CD4-positive, alpha-beta memory T cell (primary cell): ENCODE results near the gene GARIN3. TPM values are rescaled to one million over a fixed set of nuclear protein-coding genes. Genes with fewer than 3 reads are reported as not detected.
A peak's percentile ranks its signal among the peaks of the same experiment; 100 is the strongest.

Experiments used
- CTCF ChIA-PET: fragments of 350-600 bp; sonication (Branson Sonifier 250); formaldehyde crosslinking; loops from one replicate; lab custom pipeline; 2021; ENCODE audit warnings: inconsistent platforms; ENCODE audit not compliant: partially characterized antibody; lab: Charles Lee
- POLR2A ChIA-PET: fragments of 350-600 bp; sonication (Branson Sonifier 250); formaldehyde crosslinking; loops from one replicate; lab custom pipeline; 2021; ENCODE audit not compliant: partially characterized antibody; lab: Charles Lee
- DNase-seq, 5 donors: peaks; one replicate each; pipeline versions ENCODE4 v3.0.0 to v3.0.0-alpha.2; 2020 to 2022; ENCODE audit warnings: mixed read lengths in 1 of 5
- H3K27ac ChIP-seq: one replicate; pipeline ENCODE4 v1.7.0; 2013; ENCODE audit warnings: low read depth, low read length
- H3K27me3 ChIP-seq: 2 replicates; pipeline ENCODE4 v1.7.0; 2013; ENCODE audit warnings: mild to moderate bottlenecking, low read length, moderate library complexity; ENCODE audit not compliant: insufficient read depth
- H3K36me3 ChIP-seq: 2 replicates; pipeline ENCODE4 v1.7.0; 2013; ENCODE audit warnings: mild to moderate bottlenecking, low read length, moderate library complexity; ENCODE audit not compliant: insufficient read depth
- H3K4me1 ChIP-seq: 2 replicates; pipeline ENCODE4 v1.7.0; 2013; ENCODE audit warnings: mild to moderate bottlenecking, low read length, moderate library complexity; ENCODE audit not compliant: insufficient read depth
- H3K4me3 ChIP-seq, 2 donors: one replicate each; pipeline ENCODE4 v1.7.0; 2013; ENCODE audit warnings: low read length in 2 of 2, mild to moderate bottlenecking in 1 of 2
- H3K9me3 ChIP-seq, 2 donors: one replicate each; pipeline ENCODE4 v1.7.0; 2013; ENCODE audit warnings: low read length in 2 of 2, control low read depth in 1 of 2; ENCODE audit not compliant: control insufficient read depth in 1 of 2
- H3K27ac Mint-ChIP-seq, 7 donors: one replicate each; pipeline ENCODE4 v1.8.0; 2020 to 2021; ENCODE audit warnings: mixed read lengths in 7 of 7, mild to moderate bottlenecking in 6 of 7, inconsistent platforms in 3 of 7, moderate library complexity in 3 of 7
- H3K27me3 Mint-ChIP-seq, 2 donors: one replicate each; pipeline ENCODE4 v1.8.0; 2020 to 2021; ENCODE audit warnings: mixed read lengths in 2 of 2
- H3K36me3 Mint-ChIP-seq, 2 donors: one replicate each; pipeline ENCODE4 v1.8.0; 2020 to 2021; ENCODE audit warnings: mixed read lengths in 2 of 2, inconsistent platforms in 1 of 2, mild to moderate bottlenecking in 1 of 2
- H3K4me1 Mint-ChIP-seq, 4 donors: one replicate each; pipeline ENCODE4 v1.8.0; 2020 to 2021; ENCODE audit warnings: mixed read lengths in 4 of 4, mild to moderate bottlenecking in 1 of 4
- H3K4me3 Mint-ChIP-seq, 8 donors: one replicate each; pipeline ENCODE4 v1.8.0; 2020 to 2021; ENCODE audit warnings: mixed read lengths in 8 of 8, mild to moderate bottlenecking in 7 of 8, moderate library complexity in 6 of 8, inconsistent platforms in 3 of 8
- H3K9me3 Mint-ChIP-seq, 8 donors: one replicate each; pipeline ENCODE4 v1.8.0; 2020 to 2021; ENCODE audit warnings: mixed read lengths in 8 of 8, mild to moderate bottlenecking in 5 of 8, inconsistent platforms in 3 of 8, moderate library complexity in 1 of 8
- intact Hi-C: fragments of 100-400 bp; cut with micrococcal nuclease; formaldehyde crosslinking; loops from one replicate; pipeline ENCODE4 v1.15.1; 2023
- polyA plus RNA-seq, 2 donors: library from polyadenylated mRNA; unstranded; fragments of 300-500 nt; fragmentation: Illumina TruSeq; gene quantifications; one replicate each; pipeline ENCODE4 v1.2.3, GENCODE V29; 2021
- total RNA-seq, 2 experiments: library from RNA; stranded (reverse); gene quantifications; one replicate each; pipeline ENCODE4 v1.2.3, GENCODE V29; 2021

The GARIN3 gene
- total and polyA plus RNA-seq, 4 experiments from 2014 or later, result not detected

DNA sequence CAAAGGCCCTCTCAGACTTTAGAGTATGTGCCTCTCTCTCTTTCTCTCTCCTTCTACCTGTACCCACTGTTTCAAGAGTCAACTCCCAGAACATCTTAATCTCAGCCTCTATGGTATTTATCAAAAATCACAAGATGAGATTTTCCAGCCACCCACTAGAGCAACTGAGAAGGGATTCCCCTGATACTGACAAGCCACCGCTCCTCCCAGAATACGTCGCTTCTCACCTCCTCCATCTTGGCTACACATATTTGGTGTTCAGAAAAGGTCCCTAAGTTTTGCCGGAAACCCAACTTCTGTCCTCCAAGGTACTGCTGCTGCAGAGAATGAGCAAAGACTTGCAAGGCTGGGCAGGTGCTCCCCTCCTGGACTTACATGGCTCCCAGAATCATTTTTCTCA, 6.1 kb downstream of the GARIN3 start:
- Histone ChIP-seq H3K4me3 (peak overlapping the region in 1 of 2 donors; percentile 31), H3K27me3 (no peaks in the 10 kb centered on the region), H3K36me3 (no peaks in the 10 kb centered on the region), H3K27ac (peak overlapping the region; percentile 88), H3K9me3 (no peaks in the 10 kb centered on the region), H3K4me1 (peaks cover 68% of the 10 kb centered on the region)
- H3K9me3 Mint-ChIP-seq, result no peaks in the 10 kb centered on the region
- CTCF ChIA-PET, result interaction anchor here (1.0 kb wide), 1 partner anchor 11 kb away, joined by 4 read pairs; no protein-coding TSS in a partner anchor
- DNase-seq, result peak; percentile 57 to 87 (median 64)
- no peaks in the 10 kb centered on the region for H3K36me3 Mint-ChIP-seq
- POLR2A ChIA-PET, result interaction anchor here (1.0 kb wide), 4 partner anchors 20 to 59 kb away, joined by 3 to 9 read pairs (median 6); partner anchors contain the start of gene ITK
- H3K27me3 Mint-ChIP-seq, result no peaks in the 10 kb centered on the region
- H3K4me3 Mint-ChIP-seq, result peak overlapping the region in 7 of 8 donors; percentile 51 to 75 (median 67)
- H3K27ac Mint-ChIP-seq, result peak overlapping the region; percentile 91 to 99 (median 98)
- H3K4me1 Mint-ChIP-seq, result peaks cover 53 to 87% (median 66%) of the 10 kb centered on the region in 4 donors
- intact Hi-C loops, result loop anchor here (1.0 kb wide), 1 partner anchor 12 kb away; no protein-coding TSS in a partner anchor

DNA sequence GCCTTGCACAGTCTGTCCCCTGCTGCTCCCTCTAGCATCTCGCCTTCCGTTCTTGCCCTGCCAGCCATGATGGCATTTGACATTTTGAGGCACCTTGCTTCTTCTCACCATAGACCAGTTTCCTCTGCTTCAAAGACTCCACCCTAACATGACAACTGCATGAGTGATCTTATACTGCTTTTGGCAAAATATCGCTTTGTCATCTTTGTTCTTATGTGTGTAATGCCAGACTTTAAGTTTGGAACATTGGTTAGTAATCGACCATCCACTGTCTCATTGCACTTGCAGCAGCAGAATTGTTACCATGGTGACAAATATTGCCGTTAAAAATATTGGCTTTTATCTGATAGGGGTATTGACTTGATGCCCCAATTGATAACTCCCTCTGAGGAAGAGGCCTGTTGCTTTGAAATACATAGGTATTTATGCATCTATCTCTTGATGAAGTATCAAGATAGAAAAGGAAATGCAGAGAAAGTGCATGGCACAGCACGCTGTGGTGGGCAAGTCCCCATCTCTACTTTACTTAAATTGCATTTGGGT, 6.8 kb downstream of the GARIN3 start:
- ChIA-PET CTCF (interaction anchor here (0.6 to 3.7 kb wide), 4 partner anchors 10 to 48 kb away, joined by 3 to 12 read pairs (median 6); no protein-coding TSS in a partner anchor), POLR2A (interaction anchor here (0.8 to 7.7 kb wide), 7 partner anchors 19 to 110 kb away, joined by 3 to 73 read pairs (median 6); partner anchors contain the start of gene ITK)
- H3K9me3 ChIP-seq, result no peaks in the 10 kb centered on the region
- DNase-seq, result peak; percentile 74 to 87 (median 81)
- intact Hi-C loops, result loop anchor here (1.0 to 10.0 kb wide), 2 partner anchors 21 to 386 kb away; partner anchors contain the start of gene ITK
- no peaks in the 10 kb centered on the region for H3K27me3 Mint-ChIP-seq
- H3K4me3 Mint-ChIP-seq, result peak overlapping the region in 7 of 8 donors; percentile 51 to 75 (median 65)
- no peaks in the 10 kb centered on the region for H3K36me3 ChIP-seq
- H3K36me3 Mint-ChIP-seq, result peaks cover 0 to 2% of the 10 kb centered on the region in 2 donors
- peaks cover 57 to 91% (median 73%) of the 10 kb centered on the region in 4 donors for H3K4me1 Mint-ChIP-seq
- H3K4me1 ChIP-seq, result peaks cover 74% of the 10 kb centered on the region
- no peaks in the 10 kb centered on the region for H3K27me3 ChIP-seq
- H3K4me3 ChIP-seq, result peak overlapping the region in 1 of 2 donors; percentile 31
- H3K27ac ChIP-seq, result peak overlapping the region; percentile 88
- no peaks in the 10 kb centered on the region for H3K9me3 Mint-ChIP-seq
- peak overlapping the region; percentile 91 to 99 (median 98) for H3K27ac Mint-ChIP-seq

DNA sequence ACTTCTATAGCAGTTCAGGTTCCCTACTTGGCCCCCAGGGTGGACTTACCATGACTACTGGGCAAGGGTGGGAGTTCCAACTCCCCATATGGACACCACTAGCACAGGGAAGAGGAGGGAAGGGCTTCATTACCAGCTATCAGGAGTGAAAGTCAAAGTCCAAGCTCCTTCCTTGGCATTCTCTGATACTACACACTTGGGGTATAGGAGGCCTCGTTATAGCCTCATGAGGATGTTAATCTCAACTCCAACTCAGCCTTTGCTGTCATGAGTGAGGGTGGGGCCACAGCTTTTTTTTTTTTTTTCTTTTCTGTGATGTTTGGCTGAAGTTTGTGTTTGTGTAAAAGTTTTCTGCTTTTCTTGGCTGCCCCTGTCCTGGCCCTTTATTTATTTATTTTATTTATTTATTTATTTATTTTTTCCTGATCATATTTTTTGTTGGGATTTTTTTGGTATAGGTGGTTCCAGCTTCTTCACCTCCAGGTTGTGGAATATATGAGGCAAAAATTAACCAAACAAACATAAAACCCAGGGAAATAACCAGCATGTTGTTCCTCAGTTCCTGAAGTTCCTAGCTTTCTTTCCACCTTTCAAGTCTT, 8.7 kb downstream of the GARIN3 start:
- H3K36me3 Mint-ChIP-seq, result peaks cover 0 to 4% of the 10 kb centered on the region in 2 donors
- POLR2A ChIA-PET, result interaction anchor here (0.7 to 7.7 kb wide), 17 partner anchors 9 to 150 kb away, joined by 3 to 73 read pairs (median 6); partner anchors contain the start of genes GARIN3, ITK and MED7
- no peaks in the 10 kb centered on the region for H3K36me3 ChIP-seq
- H3K9me3 ChIP-seq, result no peaks in the 10 kb centered on the region
- H3K4me3 ChIP-seq, result no peak overlapping the region
- H3K27ac ChIP-seq, result peak overlapping the region; percentile 88
- no peaks in the 10 kb centered on the region for H3K27me3 ChIP-seq
- intact Hi-C loops, result loop anchor here (10.0 kb wide), 1 partner anchor 387 kb away; no protein-coding TSS in a partner anchor
- no peak for DNase-seq
- H3K4me1 ChIP-seq, result peaks cover 92% of the 10 kb centered on the region
- peaks cover 63 to 90% (median 77%) of the 10 kb centered on the region in 4 donors for H3K4me1 Mint-ChIP-seq
- CTCF ChIA-PET, result interaction anchor here (0.7 to 3.7 kb wide), 8 partner anchors 8 to 79 kb away, joined by 3 to 12 read pairs (median 4); no protein-coding TSS in a partner anchor
- H3K27ac Mint-ChIP-seq, result peak overlapping the region; percentile 83 to 94 (median 85)
- no peaks in the 10 kb centered on the region for H3K9me3 Mint-ChIP-seq
- H3K4me3 Mint-ChIP-seq, result peak overlapping the region in 4 of 8 donors; percentile 1 to 67 (median 46)
- no peaks in the 10 kb centered on the region for H3K27me3 Mint-ChIP-seq

DNA sequence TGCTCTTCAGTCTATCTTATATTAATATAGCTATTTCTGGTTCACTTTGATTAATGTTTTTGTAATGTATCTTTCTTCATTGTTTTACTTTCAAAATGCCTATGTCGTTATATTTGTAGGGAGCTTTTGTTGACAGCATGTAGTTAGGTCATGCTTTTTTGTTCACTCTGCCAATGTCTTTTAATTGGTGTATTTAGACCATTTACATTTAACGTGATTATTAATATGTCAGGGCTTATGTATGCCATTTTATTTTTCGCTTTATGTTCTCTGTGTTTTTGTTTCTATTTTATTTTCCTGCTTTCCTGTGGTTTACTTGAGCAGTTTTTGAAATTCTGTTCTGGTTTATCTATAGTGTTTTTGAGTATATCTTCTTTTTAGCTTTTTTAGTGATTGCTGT, 10.8 kb downstream of the GARIN3 start:
- H3K9me3 Mint-ChIP-seq, result no peaks in the 10 kb centered on the region
- no peak for DNase-seq
- H3K36me3 ChIP-seq, result no peaks in the 10 kb centered on the region
- POLR2A ChIA-PET, result interaction anchor here (0.9 to 7.7 kb wide), 19 partner anchors 12 to 148 kb away, joined by 3 to 73 read pairs (median 8); partner anchors contain the start of genes ITK and MED7
- CTCF ChIA-PET, result interaction anchor here (0.8 to 3.7 kb wide), 9 partner anchors 12 to 153 kb away, joined by 3 to 12 read pairs (median 4); partner anchors contain the start of gene ITK
- peak overlapping the region; percentile 83 to 96 (median 90) for H3K4me3 Mint-ChIP-seq
- no peaks in the 10 kb centered on the region for H3K27me3 Mint-ChIP-seq
- H3K9me3 ChIP-seq, result no peaks in the 10 kb centered on the region
- peak overlapping the region; percentile 32 to 48 for H3K4me3 ChIP-seq
- peak overlapping the region; percentile 59 for H3K27ac ChIP-seq
- H3K4me1 ChIP-seq, result peaks cover 77% of the 10 kb centered on the region
- H3K4me1 Mint-ChIP-seq, result peaks cover 58 to 79% (median 68%) of the 10 kb centered on the region in 4 donors
- peak overlapping the region; percentile 91 to 98 (median 96) for H3K27ac Mint-ChIP-seq
- intact Hi-C loops, result loop anchor here (1.0 to 10.0 kb wide), 2 partner anchors 25 to 390 kb away; partner anchors contain the start of gene ITK
- H3K27me3 ChIP-seq, result no peaks in the 10 kb centered on the region
- peaks cover 0 to 4% of the 10 kb centered on the region in 2 donors for H3K36me3 Mint-ChIP-seq

DNA sequence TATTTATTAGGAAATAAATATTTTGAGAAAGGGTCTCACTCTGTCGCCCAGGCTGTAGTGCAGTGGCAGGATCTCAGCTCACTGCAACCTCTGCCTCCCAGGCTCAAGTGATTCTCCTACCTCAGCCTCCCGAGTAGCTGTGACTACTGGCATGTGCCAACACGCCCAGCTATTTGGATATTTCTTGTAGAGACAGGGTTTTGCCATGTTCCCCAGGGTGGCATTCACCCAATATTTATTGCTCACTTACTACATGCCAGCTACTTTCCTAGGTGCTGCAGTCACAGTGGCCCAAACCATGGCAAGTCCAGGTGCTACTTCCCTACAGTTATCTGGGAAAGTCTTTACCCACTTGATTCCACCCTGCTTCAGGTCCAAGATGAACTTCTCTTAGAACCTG, 15.1 kb downstream of the GARIN3 start:
- Mint-ChIP-seq H3K9me3 (no peaks in the 10 kb centered on the region), H3K4me1 (peaks cover 41 to 57% (median 50%) of the 10 kb centered on the region in 4 donors), H3K27ac (peak overlapping the region in 2 of 7 donors; percentile 35 to 82), H3K36me3 (peaks cover 0 to 4% of the 10 kb centered on the region in 2 donors), H3K27me3 (no peaks in the 10 kb centered on the region), H3K4me3 (no peak overlapping the region)
- Histone ChIP-seq H3K4me3 (no peak overlapping the region), H3K9me3 (no peaks in the 10 kb centered on the region), H3K27ac (no peak overlapping the region), H3K27me3 (no peaks in the 10 kb centered on the region), H3K36me3 (no peaks in the 10 kb centered on the region), H3K4me1 (peaks cover 53% of the 10 kb centered on the region)
- intact Hi-C loops, result loop anchor here (10.0 kb wide), 1 partner anchor 394 kb away; no protein-coding TSS in a partner anchor
- ChIA-PET CTCF (interaction anchor here (1.0 to 4.6 kb wide), 7 partner anchors 29 to 100 kb away, joined by 3 to 99 read pairs (median 22); partner anchors contain the start of gene ITK), POLR2A (interaction anchor here (0.6 to 3.6 kb wide), 6 partner anchors 8 to 122 kb away, joined by 3 to 17 read pairs (median 4); partner anchors contain the start of genes ITK and MED7)
- DNase-seq, result no peak

DNA sequence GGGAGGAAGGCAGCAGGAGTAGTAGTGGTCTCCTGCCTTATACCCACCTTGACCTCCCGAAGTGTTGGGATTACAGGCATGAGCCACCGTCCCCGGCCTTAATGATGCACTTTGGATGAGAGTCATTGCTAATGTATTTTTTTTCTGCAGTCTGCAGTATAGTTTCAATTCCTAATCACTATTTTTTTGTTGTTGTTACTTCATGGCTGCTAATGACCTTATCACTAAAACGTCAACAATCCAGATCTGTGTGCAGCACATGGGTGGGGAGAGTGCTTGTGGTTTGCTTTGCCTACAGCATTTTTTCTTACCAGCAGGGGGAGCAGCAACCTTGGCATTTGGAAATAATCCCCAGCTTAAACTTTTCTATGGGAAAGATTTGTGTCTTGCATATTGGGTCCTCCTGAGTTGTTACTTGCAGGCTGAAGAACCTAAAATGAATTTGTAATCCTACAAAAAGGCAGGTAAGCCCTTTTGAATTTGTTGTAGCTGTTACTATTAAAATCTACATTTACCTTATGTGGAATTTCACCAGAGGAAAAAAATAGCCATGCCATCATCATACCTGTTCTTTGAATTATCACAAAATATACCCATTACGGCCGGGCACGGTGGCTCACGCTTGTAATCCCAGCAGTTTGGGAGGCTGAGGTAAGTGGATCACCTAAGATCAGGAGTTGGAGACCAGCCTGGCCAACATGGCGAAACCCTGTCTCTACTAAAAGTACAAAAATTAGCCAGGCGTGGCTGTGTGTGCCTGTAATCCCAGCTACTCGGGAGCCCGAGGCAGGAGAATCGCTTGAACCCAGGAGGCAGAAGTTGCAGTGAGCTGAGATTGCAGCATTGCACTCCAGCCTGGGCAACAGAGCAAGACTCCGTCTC, 17.1 kb downstream of the GARIN3 start:
- H3K9me3 Mint-ChIP-seq, result no peaks in the 10 kb centered on the region
- peak; percentile 84 to 88 (median 85) for DNase-seq
- CTCF ChIA-PET, result interaction anchor here (0.6 to 4.6 kb wide), 42 partner anchors 9 to 184 kb away, joined by 3 to 99 read pairs (median 6); partner anchors contain the start of gene ITK
- Histone ChIP-seq H3K4me3 (no peak overlapping the region), H3K4me1 (peaks cover 36% of the 10 kb centered on the region), H3K27me3 (no peaks in the 10 kb centered on the region), H3K27ac (no peak overlapping the region), H3K36me3 (no peaks in the 10 kb centered on the region), H3K9me3 (no peaks in the 10 kb centered on the region)
- peaks cover 28 to 42% (median 35%) of the 10 kb centered on the region in 4 donors for H3K4me1 Mint-ChIP-seq
- H3K4me3 Mint-ChIP-seq, result peak overlapping the region in 6 of 8 donors; percentile 23 to 66 (median 42)
- peak overlapping the region; percentile 31 to 94 (median 85) for H3K27ac Mint-ChIP-seq
- intact Hi-C loops, result loop anchor here (1.0 to 5.0 kb wide), 10 partner anchors 31 to 594 kb away; partner anchors contain the start of genes ITK and LSM11
- H3K36me3 Mint-ChIP-seq, result peaks cover 0 to 3% of the 10 kb centered on the region in 2 donors
- H3K27me3 Mint-ChIP-seq, result no peaks in the 10 kb centered on the region
- POLR2A ChIA-PET, result interaction anchor here (0.6 to 3.6 kb wide), 29 partner anchors 9 to 223 kb away, joined by 3 to 31 read pairs (median 6); partner anchors contain the start of gene ITK
